Retinal pigment epithelial cell (primary cell): ENCODE measurements around the gene BLMH.
"Not testable (repeated sequence)": the region's sequence is repeated elsewhere in the genome, so short reads cannot be mapped to it uniquely, and the experiment has no call there.

Experiments
- DNase-seq: peaks from one replicate; pipeline ENCODE4 v3.0.0-alpha.2; 2010; ENCODE audit warnings: low read depth
- H3K4me3 ChIP-seq: 2 replicates; pipeline ENCODE4 v1.5.1; 2011; ENCODE audit warnings: mild to moderate bottlenecking, low read length, control low read depth, moderate library complexity
- CTCF ChIP-seq: conservative IDR thresholded peaks from 2 replicates; pipeline ENCODE4 v1.5.1; 2011; ENCODE audit warnings: low read depth, low read length, control low read depth, inconsistent platforms

Gene BLMH

DNA sequence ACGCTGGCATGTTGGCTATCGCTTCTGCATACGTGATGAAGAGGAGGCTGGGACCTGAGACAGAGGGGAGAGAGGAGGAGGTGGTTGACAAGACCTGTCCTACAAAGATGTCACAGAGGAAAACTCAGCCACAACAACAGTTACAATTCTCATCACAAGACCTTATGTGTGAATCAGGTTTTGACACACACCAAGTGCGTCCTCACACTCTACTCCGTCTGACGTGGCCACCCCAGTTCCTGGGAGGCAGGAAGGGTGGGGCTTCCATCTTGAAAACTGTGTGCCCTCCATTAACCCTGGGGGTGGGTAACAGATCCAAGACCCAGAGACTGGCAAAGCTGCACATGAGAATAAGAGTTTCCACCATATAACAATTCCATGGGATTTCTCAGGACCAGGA, 80.4 kb downstream of the BLMH start:
- TF ChIP-seq CTCF, result no peak
- no peak overlapping the region for H3K4me3 ChIP-seq
- no peak for DNase-seq

DNA sequence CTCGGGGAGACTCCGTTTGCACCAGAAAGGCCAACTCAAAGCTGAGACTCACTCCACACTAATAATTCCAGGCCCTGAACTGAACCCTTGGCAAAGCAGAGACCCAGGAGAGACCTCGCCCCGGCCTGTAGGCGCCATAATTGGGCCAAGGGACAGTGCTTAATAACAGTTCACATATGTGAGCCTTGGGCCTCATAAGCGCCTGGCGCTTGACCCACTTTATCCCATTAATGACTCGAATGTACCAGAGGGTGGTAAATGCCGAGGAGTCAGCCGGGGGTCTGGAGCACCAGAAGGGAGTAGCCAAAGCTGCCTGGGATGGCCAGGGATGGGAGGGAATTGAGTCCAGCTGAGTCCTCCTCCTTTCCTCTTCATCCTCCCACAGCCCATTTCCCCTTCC, 80.8 kb downstream of the BLMH start:
- no peak for DNase-seq
- no peak overlapping the region for H3K4me3 ChIP-seq
- no peak for TF ChIP-seq CTCF

DNA sequence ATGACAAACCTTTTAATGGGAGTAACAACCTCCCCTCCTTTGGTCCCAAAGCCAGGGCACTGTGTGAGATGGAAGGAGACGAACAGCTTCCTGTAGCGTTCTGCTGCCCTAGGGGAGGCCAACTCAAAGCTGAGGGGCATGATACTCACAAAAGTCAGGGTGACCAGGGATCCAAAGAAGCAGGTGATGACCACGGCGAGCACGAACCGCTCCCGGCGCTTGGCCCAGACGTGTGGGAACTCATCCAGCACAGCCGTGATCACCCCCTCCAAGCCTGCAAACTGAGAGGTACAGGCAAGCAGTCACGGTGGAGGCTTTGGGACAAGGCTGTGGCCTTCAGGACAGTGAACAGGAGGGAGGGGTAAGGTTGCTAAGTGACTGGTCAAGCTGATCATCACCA, 81.4 kb downstream of the BLMH start:
- no peak for DNase-seq
- no peak for TF ChIP-seq CTCF
- no peak overlapping the region for H3K4me3 ChIP-seq

DNA sequence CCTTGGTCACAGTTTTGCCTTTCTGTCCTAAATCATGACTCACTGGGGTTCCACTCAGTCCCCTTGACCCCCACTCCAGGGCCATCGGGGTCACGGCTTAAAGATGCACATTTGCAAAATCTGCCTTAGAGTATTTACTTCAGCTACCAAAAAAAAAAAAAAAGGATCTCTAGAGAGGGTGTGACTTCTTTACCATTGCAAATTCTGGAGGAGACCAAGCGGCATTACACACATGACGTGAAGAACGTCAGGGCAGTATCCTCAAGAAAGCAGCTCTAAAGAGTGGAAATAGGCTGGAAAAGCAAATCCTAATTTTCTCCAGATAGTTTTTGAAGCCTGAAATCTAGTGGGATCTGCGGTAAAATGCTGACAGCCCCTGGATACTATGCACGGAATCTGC, 81.8 kb downstream of the BLMH start:
- H3K4me3 ChIP-seq, result no peak overlapping the region
- DNase-seq, result no peak
- no peak for TF ChIP-seq CTCF

DNA sequence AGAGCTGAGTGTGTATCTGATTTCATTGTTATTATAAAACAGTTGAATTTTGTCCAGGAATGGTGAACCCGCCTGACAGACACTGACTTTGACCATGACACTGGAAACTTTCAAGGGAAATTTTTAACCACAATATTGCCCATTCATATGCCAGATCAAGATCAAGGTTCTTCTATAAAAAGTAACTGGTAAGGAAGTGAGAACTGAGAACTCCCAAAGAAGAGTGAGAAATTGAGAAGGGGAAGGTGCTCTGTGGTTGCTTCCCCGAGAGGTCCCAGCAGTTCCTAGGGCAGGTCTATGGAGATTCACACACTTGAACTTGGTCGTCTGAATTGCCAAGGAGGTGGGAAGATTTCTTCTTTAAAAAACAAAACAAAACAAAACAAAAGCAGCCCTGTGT, 83.5 kb downstream of the BLMH start:
- DNase-seq, result no peak
- H3K4me3 ChIP-seq, result no peak overlapping the region
- TF ChIP-seq CTCF, result no peak

- DNase-seq, result no peak
- no peak overlapping the region for H3K4me3 ChIP-seq
- TF ChIP-seq CTCF, result no peak
These were observed 84.1 kb downstream of the BLMH start for GRCh38 chr17:30207655-30208054.

GRCh38 chr17:30203471-30203981, 88.2 kb downstream of the BLMH start:
- no peak overlapping the region for H3K4me3 ChIP-seq
- DNase-seq, result no peak
- no peak for TF ChIP-seq CTCF

- not testable (repeated sequence) for DNase-seq, H3K4me3 ChIP-seq
These were observed 91.1 kb downstream of the BLMH start for GRCh38 chr17:30200656-30201055.
